GM23338 (cell line): ENCODE measurements around the gene APH1A.

Experiments used
- CREB1 ChIP-seq: fragments of 250-450 bp; sonication (Bioruptor Pico); IDR thresholded peaks from 2 replicates; pipeline ENCODE4 v1.5.0; 2020; ENCODE audit warnings: low read depth, mild to moderate bottlenecking, moderate library complexity
- CTCF ChIP-seq, 2 experiments: fragments of 200-600 bp in 1 of 2; sonication (generic) in 1 of 2; conservative IDR thresholded peaks; 2 replicates each; pipeline versions ENCODE4 v1.5.1 to v1.6.1; 2016 to 2017; ENCODE audit warnings: antibody characterized with exemption in 2 of 2, low read depth in 2 of 2, mild to moderate bottlenecking in 2 of 2, moderate library complexity in 1 of 2
- EZH2 ChIP-seq: fragments of 200-600 bp; sonication (generic); IDR thresholded peaks from one replicate; pipeline ENCODE4 v1.8.0; 2017; ENCODE audit warnings: antibody characterized with exemption, mild to moderate bottlenecking, low read depth; ENCODE audit not compliant: unreplicated experiment
- EZH2phosphoT487 ChIP-seq: fragments of 200-600 bp; sonication (generic); IDR thresholded peaks from one replicate; pipeline ENCODE4 v1.8.1; 2018; ENCODE audit warnings: antibody characterized with exemption; ENCODE audit not compliant: unreplicated experiment
- JUNB ChIP-seq: IDR thresholded peaks from one replicate; pipeline ENCODE4 v1.6.1; 2016; ENCODE audit warnings: antibody characterized with exemption; ENCODE audit not compliant: unreplicated experiment
- POLR2AphosphoS5 ChIP-seq: IDR thresholded peaks from 2 replicates; pipeline ENCODE4 v1.6.1; 2016; ENCODE audit warnings: antibody characterized with exemption, low read depth
- REST ChIP-seq: IDR thresholded peaks from one replicate; pipeline ENCODE4 v1.6.1; 2018; ENCODE audit warnings: antibody characterized with exemption; ENCODE audit not compliant: unreplicated experiment
- STAT1 ChIP-seq: IDR thresholded peaks from one replicate; pipeline ENCODE4 v1.6.1; 2016; ENCODE audit warnings: antibody characterized with exemption; ENCODE audit not compliant: unreplicated experiment

GRCh38 chr1:150249936-150250335, 18.9 kb downstream of the APH1A start:
- TF ChIP-seq CTCF (conservative IDR thresholded peaks at IDR 0.05; ENCODE audit: low read depth in 2 of 2): no peak
- no peak for TF ChIP-seq JUNB
- no peak for TF ChIP-seq POLR2AphosphoS5
- TF ChIP-seq EZH2: no peak
- no peak for TF ChIP-seq EZH2phosphoT487
- TF ChIP-seq STAT1: no peak
- TF ChIP-seq CREB1 (CRISPR knock-in tag): no peak
- no peak for TF ChIP-seq REST
